Uterus (tissue), 4 donors: ENCODE measurements around the gene MSMB. TPM values are rescaled to one million over a fixed set of nuclear protein-coding genes. Genes with fewer than 3 reads are reported as not detected.

Experiments
- DNase-seq, 2 donors: peaks; one replicate each; pipeline ENCODE4 v3.0.0-alpha.2; 2019 to 2020
- H3K27ac ChIP-seq, 2 donors: fragments of 200-600 bp; sonication (generic); 1 replicate in 1 of 2; 2 replicates in 1 of 2; pipeline ENCODE4 v1.5.1; 2016 to 2018
- H3K27me3 ChIP-seq, 2 donors: fragments of 200-600 bp; sonication (generic); one replicate each; pipeline ENCODE4 v1.5.1; 2018 to 2019; ENCODE audit warnings: control low read depth in 1 of 2
- H3K36me3 ChIP-seq, 2 donors: fragments of 200-600 bp; sonication (generic); one replicate each; pipeline ENCODE4 v1.5.1; 2019; ENCODE audit warnings: control low read depth in 1 of 2
- H3K4me1 ChIP-seq, 2 donors: fragments of 200-600 bp; sonication (generic); one replicate each; pipeline ENCODE4 v1.5.1; 2018 to 2019; ENCODE audit warnings: control low read depth in 1 of 2
- H3K4me3 ChIP-seq, 2 donors: fragments of 200-600 bp; sonication (generic); 1 replicate in 1 of 2; 2 replicates in 1 of 2; pipeline ENCODE4 v1.5.1; 2018 to 2019; ENCODE audit warnings: mild to moderate bottlenecking in 1 of 2
- H3K9me3 ChIP-seq, 2 donors: fragments of 200-600 bp; sonication (generic); one replicate each; pipeline ENCODE4 v1.5.1; 2019; ENCODE audit warnings: control low read depth in 1 of 2
- POLR2A ChIP-seq, 2 donors: fragments of 450-650 bp; IDR thresholded peaks; one replicate each; pipeline ENCODE4 v1.6.1; 2016; ENCODE audit warnings: antibody characterized with exemption in 2 of 2, mild to moderate bottlenecking in 1 of 2, moderate library complexity in 1 of 2
- intact Hi-C: fragments of 100-400 bp; cut with DNase I; formaldehyde crosslinking; loops from one replicate; pipeline ENCODE4 v1.15.1; 2023; ENCODE audit warnings: low total_unique reads
- total RNA-seq, 4 donors: library from RNA; depleted of rRNA in 3 of 4; stranded (reverse); fragments of >200 nt in 3 of 4; gene quantifications; one replicate each; pipeline versions ENCODE4 v1.1.0 to v1.2.4, GENCODE V29; 2014 to 2023
- TF ChIP-seq, protein P1 (sequence below), 4 experiments: fragments of 200-600 bp in 2 of 4; fragments of 450-650 bp in 2 of 4; sonication (generic) in 2 of 4; IDR thresholded peaks; one replicate each; pipeline ENCODE4 v1.5.1; 2016 to 2019; ENCODE audit warnings: antibody characterized with exemption in 4 of 4, mild to moderate bottlenecking in 2 of 4, moderate library complexity in 1 of 4
- donor health status: DM: yes; HTN: yes; CAD: no.

The MSMB gene
- total RNA-seq, 4 donors from 2014 or later = not detected

DNA sequence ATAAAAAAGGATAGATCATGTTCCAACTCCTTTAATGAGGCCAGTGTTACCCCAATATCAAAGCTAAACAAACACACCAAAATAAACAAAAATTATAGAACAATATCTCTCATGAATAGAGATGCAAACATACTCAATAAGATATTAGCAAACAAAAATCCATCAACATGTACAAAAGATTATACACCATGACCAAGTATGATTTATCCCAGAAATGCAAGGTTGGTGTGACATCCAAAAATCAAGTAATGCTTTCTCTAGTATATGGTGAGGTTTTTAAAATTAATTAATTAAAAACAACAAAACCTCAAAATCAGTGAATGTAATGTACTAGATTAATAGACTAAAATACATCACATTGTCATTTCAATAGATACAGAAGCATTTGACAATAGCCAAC is 11.0 kb upstream of the MSMB start:
- DNase-seq = no peak
- TF ChIP-seq, protein P1, sequence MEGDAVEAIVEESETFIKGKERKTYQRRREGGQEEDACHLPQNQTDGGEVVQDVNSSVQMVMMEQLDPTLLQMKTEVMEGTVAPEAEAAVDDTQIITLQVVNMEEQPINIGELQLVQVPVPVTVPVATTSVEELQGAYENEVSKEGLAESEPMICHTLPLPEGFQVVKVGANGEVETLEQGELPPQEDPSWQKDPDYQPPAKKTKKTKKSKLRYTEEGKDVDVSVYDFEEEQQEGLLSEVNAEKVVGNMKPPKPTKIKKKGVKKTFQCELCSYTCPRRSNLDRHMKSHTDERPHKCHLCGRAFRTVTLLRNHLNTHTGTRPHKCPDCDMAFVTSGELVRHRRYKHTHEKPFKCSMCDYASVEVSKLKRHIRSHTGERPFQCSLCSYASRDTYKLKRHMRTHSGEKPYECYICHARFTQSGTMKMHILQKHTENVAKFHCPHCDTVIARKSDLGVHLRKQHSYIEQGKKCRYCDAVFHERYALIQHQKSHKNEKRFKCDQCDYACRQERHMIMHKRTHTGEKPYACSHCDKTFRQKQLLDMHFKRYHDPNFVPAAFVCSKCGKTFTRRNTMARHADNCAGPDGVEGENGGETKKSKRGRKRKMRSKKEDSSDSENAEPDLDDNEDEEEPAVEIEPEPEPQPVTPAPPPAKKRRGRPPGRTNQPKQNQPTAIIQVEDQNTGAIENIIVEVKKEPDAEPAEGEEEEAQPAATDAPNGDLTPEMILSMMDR (IDR thresholded peaks at IDR 0.05) = no peak
- TF ChIP-seq POLR2A (IDR thresholded peaks at IDR 0.05) = no peak
- Histone ChIP-seq H3K9me3 (no peaks in the 10 kb centered on the region), H3K27me3 (no peaks in the 10 kb centered on the region), H3K36me3 (no peaks in the 10 kb centered on the region), H3K4me3 (no peak overlapping the region), H3K4me1 (no peaks in the 10 kb centered on the region), H3K27ac (no peak overlapping the region)
- intact Hi-C loops = no loop called here

DNA sequence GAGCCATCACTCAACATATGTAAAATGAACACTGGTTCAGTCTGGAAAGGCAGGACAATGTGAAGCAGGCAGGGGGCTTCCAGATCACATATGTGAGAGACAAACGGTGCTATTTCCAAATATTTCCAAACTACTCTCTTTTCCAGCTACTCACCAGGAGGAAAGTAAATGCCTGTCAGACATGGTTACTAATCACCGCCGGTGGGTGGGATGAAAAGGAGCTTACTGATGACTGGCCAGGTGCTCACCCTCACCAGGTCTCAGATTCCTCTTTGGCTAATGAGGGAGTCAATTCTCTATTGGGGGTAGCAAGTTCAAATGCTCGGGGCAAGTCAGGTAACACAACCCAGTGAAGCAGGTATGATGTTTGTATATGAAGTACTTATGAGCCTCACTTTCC is 9.7 kb upstream of the MSMB start:
- Histone ChIP-seq H3K36me3 (no peaks in the 10 kb centered on the region), H3K9me3 (no peaks in the 10 kb centered on the region), H3K27ac (no peak overlapping the region), H3K27me3 (no peaks in the 10 kb centered on the region), H3K4me1 (no peaks in the 10 kb centered on the region), H3K4me3 (no peak overlapping the region)
- intact Hi-C loops = no loop called here
- no peak for TF ChIP-seq POLR2A (IDR thresholded peaks at IDR 0.05)
- TF ChIP-seq, protein P1 (IDR thresholded peaks at IDR 0.05) = no peak
- DNase-seq = no peak

DNA sequence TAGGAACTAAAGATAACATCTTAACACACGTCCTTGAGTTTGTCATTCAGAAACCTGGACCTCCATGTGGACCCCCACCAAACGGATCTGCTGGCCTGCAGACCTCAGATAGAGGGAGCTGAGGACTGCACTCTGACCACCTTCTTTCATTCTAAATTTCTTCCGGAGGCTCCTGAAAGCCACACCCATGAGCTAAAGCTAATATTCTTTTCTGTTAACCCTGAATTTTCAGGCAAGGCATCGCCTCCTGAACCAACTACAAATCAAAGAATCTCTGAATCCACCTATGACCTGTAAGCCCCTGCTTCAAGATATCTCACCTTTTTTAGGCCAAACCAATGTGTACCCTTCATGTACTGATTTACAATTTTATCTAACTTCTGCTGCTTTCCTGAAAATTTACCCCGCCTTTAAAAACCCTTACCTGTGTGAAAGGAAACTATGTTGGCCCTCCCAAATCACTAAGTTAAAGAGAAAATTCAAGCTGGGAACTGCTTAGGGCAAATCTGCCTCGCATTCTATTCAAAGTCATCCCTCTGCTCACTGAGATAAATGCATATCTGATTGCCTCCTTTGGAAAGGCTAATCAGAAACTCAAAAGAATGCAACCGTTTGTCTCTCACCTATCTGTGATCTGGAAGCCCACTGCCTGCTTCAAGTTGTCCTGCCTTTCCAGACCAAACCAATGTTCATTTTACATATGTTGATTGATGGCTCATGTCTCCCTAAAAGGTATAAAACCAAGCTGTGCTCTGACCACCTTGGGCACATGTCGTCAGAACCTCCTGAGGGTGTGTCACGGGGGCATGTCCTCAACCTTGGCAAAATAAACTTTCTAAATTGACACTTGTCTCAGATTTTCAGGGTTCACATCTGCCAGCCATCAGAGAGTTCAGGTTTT is 7.7 kb upstream of the MSMB start:
- no peak for DNase-seq
- Histone ChIP-seq H3K4me1 (no peaks in the 10 kb centered on the region), H3K27me3 (no peaks in the 10 kb centered on the region), H3K4me3 (no peak overlapping the region), H3K27ac (no peak overlapping the region), H3K36me3 (no peaks in the 10 kb centered on the region), H3K9me3 (no peaks in the 10 kb centered on the region)
- intact Hi-C loops = no loop called here
- TF ChIP-seq POLR2A (IDR thresholded peaks at IDR 0.05) = no peak
- TF ChIP-seq, protein P1 (IDR thresholded peaks at IDR 0.05) = no peak

DNA sequence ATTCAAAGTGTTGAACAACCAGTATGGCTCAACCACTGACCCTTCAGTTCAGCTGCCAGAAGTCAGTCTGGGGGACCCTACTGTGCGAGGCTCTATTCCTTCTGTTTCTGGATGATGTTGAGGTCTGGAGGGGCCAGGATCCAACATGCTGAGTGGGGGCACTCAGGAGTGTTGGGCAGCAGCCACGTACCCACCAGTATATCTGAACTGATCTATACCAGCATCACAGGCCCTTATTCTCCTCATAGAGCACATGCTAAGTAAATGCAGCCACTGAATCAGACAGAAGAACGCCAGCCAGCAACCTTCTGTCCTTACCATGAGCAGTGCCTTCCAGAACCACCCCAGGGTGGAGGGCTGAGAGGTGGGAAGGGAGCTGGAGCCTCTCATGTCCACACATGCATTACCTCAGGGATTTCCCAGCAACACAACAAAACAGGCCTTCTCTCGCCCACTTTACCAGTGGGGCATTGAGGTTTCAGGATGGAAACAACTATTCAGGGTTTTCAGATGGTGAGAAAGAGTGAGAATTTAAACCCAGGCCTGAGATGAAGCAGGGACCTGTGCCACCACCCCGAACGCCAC is 6.8 kb upstream of the MSMB start:
- no peak overlapping the region for H3K4me3 ChIP-seq
- H3K4me1 ChIP-seq = no peaks in the 10 kb centered on the region
- no peak for DNase-seq
- H3K36me3 ChIP-seq = no peaks in the 10 kb centered on the region
- no peaks in the 10 kb centered on the region for H3K9me3 ChIP-seq
- H3K27me3 ChIP-seq = no peaks in the 10 kb centered on the region
- no peak overlapping the region for H3K27ac ChIP-seq
- intact Hi-C loops = no loop called here
- TF ChIP-seq POLR2A (IDR thresholded peaks at IDR 0.05) = no peak
- TF ChIP-seq, protein P1 (IDR thresholded peaks at IDR 0.05) = no peak

DNA sequence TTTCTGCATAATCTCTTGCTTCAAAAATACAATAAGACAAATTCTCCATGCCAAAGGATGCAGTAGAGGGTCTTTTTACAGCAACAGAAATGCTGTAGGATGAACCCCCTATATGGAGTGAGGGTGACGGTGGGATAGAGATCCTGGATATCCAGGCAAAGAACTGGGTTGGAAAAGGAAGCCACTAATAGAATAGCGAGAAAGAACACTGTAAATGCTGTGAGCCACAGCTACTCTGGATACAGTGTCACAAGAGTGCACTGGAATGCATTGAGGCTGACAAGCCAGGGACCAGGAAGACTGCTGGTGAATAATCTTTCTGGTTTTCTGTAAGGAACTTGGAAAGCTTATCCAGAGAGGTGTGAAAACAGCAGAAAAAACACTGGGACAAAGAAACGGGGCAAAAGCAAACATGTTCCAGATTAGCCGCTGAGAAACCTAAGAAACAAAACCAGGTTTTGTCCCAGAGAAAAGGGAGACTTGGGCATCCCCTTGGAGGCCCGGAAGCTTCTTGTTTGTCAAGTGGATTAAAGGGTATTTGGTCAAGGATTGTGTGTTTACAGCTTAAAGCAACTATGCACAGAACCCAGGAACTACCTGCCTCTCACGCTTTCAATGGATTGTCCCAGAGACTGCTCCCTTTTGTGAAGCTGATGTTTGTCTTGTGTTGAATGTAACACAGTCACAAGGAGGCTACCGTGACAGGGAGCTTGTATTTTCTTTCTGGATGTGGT is 6.2 kb upstream of the MSMB start:
- Histone ChIP-seq H3K36me3 (no peaks in the 10 kb centered on the region), H3K27me3 (no peaks in the 10 kb centered on the region), H3K4me1 (no peaks in the 10 kb centered on the region), H3K9me3 (no peaks in the 10 kb centered on the region), H3K4me3 (no peak overlapping the region), H3K27ac (no peak overlapping the region)
- DNase-seq = no peak
- intact Hi-C loops = no loop called here
- TF ChIP-seq, protein P1 (IDR thresholded peaks at IDR 0.05) = no peak
- no peak for TF ChIP-seq POLR2A (IDR thresholded peaks at IDR 0.05)
